ENCODE results near the gene ABCB1. TPM values are rescaled to one million over a fixed set of nuclear protein-coding genes. Genes with fewer than 3 reads are reported as not detected.

The ABCB1 gene
- total and polyA plus RNA-seq, 2 of the 13 experiments (the other 11 are each of a cell fraction or from before 2014, with no cell fraction given): 42.8 to 52.6 TPM

DNA sequence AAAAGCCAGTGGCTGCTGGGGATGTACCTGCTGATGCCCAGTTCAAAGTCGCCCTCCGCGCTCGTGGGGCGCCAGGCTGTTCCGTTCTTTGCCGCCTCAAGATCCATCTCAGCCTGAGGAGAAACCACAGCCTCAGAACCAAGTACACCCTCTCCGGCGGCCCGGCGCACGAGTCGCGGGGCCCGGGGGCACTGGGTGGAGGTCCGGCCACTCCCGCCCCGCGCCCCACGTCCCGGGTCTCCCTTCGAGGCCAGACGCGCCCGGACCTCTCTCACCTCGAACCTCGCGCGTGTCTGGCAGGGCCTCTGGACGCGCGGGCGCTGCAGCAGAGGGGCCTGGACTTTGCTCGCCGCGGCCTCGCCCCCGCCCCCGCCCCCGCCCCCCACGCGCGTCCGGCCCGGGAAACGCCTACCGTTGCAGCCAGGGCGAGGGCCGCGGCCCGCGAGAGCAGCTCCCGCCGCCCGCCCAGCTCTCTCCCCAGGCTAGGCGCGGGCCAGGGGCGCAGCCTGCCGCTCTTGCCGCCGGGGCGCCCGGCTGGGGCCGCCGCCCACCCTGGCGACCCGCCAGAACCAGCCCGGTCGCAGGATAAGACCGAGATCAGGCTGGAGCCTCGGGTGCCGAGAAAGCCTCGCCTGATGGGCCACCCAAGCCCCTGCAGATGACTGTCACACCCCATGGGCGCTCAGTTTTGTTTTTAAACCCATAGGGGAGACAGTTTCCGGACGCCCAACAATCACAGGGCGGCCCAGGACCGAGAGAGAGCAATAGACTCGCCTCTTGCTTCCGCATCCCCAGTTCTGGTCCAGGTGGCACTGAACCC is 125.1 kb downstream of the ABCB1 start, which contains the start of gene ABCB4 (continued):
- TF ChIP-seq PPARG (CRISPR knock-in tag; conservative IDR thresholded peaks at IDR 0.05): peak; percentile 36; the same call in 1 of the 2 replicates
- peak; percentile 67; the same call in 1 of the 2 replicates for TF ChIP-seq ZBTB7A (CRISPR knock-in tag; IDR thresholded peaks at IDR 0.05)
- TF ChIP-seq BCL6 (CRISPR knock-in tag; IDR thresholded peaks at IDR 0.05): 0 out of 2 replicates have a peak, but pooled peaks have one; percentile 14
- TF ChIP-seq ZNF251 (CRISPR knock-in tag; IDR thresholded peaks at IDR 0.05): no peak
- TF ChIP-seq HDAC1 (CRISPR knock-in tag; IDR thresholded peaks at IDR 0.05): peak; percentile 71
- TF ChIP-seq ZNF569 (CRISPR knock-in tag; IDR thresholded peaks at IDR 0.05; ENCODE audit: borderline replicate concordance): no peak
- TF ChIP-seq FOSL2 (CRISPR knock-in tag; IDR thresholded peaks at IDR 0.05): no peak
- peak; percentile 43; the same call in 1 of the 2 replicates for TF ChIP-seq DMAP1 (CRISPR knock-in tag; IDR thresholded peaks at IDR 0.05)
- TF ChIP-seq ZNF660 (CRISPR knock-in tag; IDR thresholded peaks at IDR 0.05; ENCODE audit: borderline replicate concordance, low read depth): no peak
- peak; percentile 54; the same call in 1 of the 2 replicates for TF ChIP-seq MXD3 (CRISPR knock-in tag; IDR thresholded peaks at IDR 0.05)
- no peak for TF ChIP-seq ZNF619 (CRISPR knock-in tag; IDR thresholded peaks at IDR 0.05)
- peak; percentile 51 for TF ChIP-seq RBM39 (IDR thresholded peaks at IDR 0.05; ENCODE audit: low read depth, low read length, poor library complexity, severe bottlenecking)
- TF ChIP-seq ZNF558 (CRISPR knock-in tag; IDR thresholded peaks at IDR 0.05; ENCODE audit: borderline replicate concordance): no peak; the same call in 1 of the 2 replicates
- no peak for TF ChIP-seq MYPOP (CRISPR knock-in tag; IDR thresholded peaks at IDR 0.05)
- no peak for TF ChIP-seq HIC2 (CRISPR knock-in tag; IDR thresholded peaks at IDR 0.05; ENCODE audit: low read depth)
- no peak for TF ChIP-seq NBN (conservative IDR thresholded peaks at IDR 0.05)
- TF ChIP-seq HDAC6 (IDR thresholded peaks at IDR 0.05; ENCODE audit: low read depth, low read length): no peak
- peak; percentile 75; the same call in 1 of the 2 replicates for TF ChIP-seq ZNF670 (CRISPR knock-in tag; IDR thresholded peaks at IDR 0.05; ENCODE audit: borderline replicate concordance)
- no peak for TF ChIP-seq ZNF441 (CRISPR knock-in tag; IDR thresholded peaks at IDR 0.05; ENCODE audit: borderline replicate concordance)
- no peak for TF ChIP-seq ZBTB38 (CRISPR knock-in tag; IDR thresholded peaks at IDR 0.05)
- TF ChIP-seq ZZZ3 (CRISPR knock-in tag; IDR thresholded peaks at IDR 0.05; ENCODE audit: borderline replicate concordance): no peak
- TF ChIP-seq ZFP82 (CRISPR knock-in tag; IDR thresholded peaks at IDR 0.05; ENCODE audit: borderline replicate concordance): no peak
- TF ChIP-seq GABPB1 (CRISPR knock-in tag; IDR thresholded peaks at IDR 0.05): peak; percentile 69; the same call in 1 of the 2 replicates
- no peak for TF ChIP-seq MAFG (CRISPR knock-in tag; IDR thresholded peaks at IDR 0.05)
- no peak for TF ChIP-seq MEIS2 (CRISPR knock-in tag; IDR thresholded peaks at IDR 0.05)
